ENCODE results near the gene KCNIP4.

- TF ChIP-seq, protein P1, sequence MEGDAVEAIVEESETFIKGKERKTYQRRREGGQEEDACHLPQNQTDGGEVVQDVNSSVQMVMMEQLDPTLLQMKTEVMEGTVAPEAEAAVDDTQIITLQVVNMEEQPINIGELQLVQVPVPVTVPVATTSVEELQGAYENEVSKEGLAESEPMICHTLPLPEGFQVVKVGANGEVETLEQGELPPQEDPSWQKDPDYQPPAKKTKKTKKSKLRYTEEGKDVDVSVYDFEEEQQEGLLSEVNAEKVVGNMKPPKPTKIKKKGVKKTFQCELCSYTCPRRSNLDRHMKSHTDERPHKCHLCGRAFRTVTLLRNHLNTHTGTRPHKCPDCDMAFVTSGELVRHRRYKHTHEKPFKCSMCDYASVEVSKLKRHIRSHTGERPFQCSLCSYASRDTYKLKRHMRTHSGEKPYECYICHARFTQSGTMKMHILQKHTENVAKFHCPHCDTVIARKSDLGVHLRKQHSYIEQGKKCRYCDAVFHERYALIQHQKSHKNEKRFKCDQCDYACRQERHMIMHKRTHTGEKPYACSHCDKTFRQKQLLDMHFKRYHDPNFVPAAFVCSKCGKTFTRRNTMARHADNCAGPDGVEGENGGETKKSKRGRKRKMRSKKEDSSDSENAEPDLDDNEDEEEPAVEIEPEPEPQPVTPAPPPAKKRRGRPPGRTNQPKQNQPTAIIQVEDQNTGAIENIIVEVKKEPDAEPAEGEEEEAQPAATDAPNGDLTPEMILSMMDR (IDR thresholded peaks at IDR 0.05; ENCODE audit: poor library complexity): no peak
- no peak for TF ChIP-seq EZH2 (IDR thresholded peaks at IDR 0.05; ENCODE audit: borderline replicate concordance)
- no peak for TF ChIP-seq EZH2phosphoT487 (IDR thresholded peaks at IDR 0.05; ENCODE audit: low read depth, severe bottlenecking, unreplicated experiment)
Observed at GRCh38 chr4:21864686-21865085, 83.9 kb downstream of the KCNIP4 start.

Data from hepatocyte (in vitro differentiated cells).